ENCODE measurements around the gene PLPP7. TPM values are rescaled to one million over a fixed set of nuclear protein-coding genes. Genes with fewer than 3 reads are reported as not detected.
"Not testable (repeated sequence)": the region's sequence is repeated elsewhere in the genome, so short reads cannot be mapped to it uniquely, and the experiment has no call there.

PLPP7 gene
- total RNA-seq, 1 donor from 2014 or later, result 2.0 TPM

DNA sequence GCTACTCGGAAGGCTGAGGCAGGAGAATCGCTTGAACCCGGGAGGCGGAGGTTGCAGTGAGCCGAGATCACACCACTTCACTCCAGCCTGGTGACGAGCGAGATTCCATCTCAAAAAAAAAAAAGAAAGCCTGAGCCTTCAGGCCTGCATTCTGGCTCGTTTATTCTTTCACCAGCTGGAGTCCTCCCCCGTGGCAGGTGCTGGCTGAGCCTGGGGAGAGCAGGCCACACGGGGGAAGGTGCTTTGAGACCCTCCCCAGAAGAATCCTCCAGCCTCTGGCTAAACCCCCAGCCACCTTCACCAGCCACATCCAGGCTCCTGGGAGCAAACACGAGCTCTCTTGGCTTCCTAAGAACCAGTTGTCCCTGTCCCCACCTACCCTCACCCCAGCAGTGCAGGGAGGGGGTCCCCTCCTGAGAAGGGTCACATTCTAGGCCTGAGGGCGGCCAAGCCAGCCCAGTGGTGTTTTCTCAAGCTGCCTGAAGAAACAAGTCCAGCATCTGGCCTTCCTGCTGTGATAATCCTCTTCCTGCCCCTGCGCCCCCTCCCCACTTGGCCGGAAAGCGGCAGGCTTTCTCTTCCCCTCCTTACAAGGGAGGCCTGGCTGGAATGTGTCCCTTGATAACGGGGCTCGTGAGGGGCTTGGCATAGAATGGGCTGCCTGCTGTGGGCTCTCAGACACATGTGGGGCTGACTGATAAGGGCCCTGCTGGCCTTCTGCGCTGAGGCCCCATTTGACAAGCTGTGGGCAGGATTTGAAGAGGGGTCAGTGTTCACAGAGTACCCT is 41.5 kb downstream of the PLPP7 start:
- DNase-seq (ENCODE audit: low read depth in 2 of 2), result peak; percentile 19 to 24

DNA sequence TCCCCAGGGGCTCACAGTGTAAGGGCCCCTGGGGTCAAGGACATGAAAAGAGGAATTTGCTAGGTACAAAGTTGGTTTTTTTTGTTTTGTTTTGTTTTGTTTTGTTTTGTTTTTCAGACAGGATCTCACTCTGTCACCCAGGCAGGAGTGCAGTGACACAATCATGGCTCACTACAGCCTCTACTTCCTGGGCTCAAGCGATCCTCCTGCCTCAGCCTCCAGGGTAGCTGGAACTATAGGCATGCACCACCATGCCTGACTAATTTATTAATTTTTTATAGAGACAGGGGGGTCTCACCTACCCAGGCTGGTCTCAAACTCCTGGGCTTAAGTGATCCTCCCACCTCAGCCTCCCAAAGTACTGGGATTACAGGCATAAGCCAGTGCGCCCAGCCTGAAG is 42.5 kb downstream of the PLPP7 start:
- DNase-seq (ENCODE audit: low read depth in 2 of 2), result not testable (repeated sequence)

DNA sequence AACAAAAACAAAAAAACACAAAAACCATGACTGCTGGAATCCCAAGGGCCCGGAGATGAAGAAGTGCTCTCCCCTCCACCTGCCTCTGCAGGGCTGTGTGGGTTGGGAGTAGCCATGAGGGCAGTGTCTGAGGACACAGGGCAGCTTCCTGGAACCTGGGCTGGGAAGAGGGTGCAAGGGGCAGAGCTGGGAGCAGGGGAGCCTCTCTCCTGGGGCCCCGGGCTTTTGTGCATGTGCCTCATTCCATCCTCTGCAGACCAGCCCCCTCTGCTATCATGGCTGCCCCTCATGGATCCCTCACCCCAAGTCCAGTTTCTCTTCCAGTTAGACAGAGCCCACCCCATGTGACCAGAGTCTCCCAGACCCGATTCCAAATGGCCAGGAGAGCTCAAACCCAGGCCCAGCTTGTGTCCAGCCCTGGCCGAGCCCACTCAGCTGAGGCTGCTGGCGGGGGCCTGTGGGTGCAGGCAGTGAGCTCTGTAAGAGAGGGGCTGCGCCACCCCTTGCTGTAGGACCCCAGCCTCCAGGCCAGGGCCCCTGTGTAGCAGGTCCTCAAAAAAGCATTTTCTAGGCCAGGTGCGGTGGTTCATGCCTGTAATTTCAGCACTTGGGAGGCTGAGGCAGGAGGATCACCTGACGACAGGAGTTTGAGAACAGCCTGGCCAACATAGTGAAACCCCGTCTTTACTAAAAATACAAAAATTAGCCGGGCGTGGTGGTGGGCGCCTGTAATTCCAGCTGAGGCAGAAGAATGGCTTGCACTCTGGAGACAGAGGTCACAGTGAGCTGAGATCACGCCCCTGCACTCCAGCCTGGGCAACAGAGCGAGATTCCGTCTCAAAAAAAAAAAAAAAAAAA is 44.5 kb downstream of the PLPP7 start:
- no peak for DNase-seq (ENCODE audit: low read depth in 2 of 2)

DNA sequence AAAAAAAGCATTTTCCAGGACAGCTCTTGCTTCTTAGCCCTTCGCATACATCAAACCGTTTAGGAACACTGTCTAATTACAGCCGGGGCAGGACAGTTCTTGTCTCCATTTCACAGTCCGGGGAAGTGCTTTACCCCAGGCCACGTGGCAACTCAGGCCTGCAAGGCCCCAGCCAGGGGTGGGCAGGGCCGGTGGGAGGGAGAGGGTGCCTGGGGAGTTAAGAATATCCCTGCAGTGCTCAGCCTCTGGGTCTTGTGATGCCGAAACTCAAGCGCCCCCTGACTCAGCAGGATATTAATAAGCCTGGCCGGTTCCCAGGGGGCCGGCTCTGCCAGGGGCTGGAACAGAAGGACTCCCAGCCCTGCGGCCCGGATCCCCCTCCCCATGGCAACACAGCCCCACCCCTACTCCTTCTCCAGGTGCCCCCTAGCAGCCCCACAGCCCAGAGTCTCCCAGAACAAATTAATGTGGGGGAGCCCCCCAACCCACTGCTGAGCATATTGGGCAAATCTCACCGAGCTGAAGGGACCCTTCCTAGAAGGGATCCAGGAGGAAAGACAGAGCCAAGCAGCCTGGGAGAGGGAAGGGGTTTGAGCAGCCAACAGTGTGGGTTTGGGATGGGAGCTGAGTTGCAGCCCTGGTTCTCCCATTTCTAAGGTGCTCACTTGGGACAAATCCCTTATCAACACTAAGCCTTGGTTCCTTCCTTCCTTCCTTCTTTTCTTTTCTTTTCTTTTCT is 45.3 kb downstream of the PLPP7 start:
- no peak for DNase-seq (ENCODE audit: low read depth in 2 of 2)

DNA sequence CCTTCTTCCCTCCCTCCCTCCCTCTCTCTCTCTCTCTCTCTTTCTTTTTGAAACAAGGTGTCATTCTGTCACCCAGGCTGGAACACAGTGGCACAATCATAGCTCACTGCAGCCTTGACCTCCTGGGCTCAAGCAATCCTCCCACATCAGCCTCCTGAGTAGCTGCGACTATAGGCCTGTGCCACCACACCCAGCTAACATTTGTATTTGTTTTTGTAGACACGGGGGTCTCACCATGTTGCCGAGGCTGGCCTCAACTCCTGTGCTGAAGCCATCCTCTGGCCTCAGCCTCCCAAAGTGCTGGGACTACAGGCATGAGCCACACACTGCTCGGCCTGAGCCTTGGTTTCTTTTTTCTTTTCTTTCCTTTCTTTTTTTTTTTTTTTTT is 45.8 kb downstream of the PLPP7 start:
- no peak for DNase-seq (ENCODE audit: low read depth in 2 of 2)

DNA sequence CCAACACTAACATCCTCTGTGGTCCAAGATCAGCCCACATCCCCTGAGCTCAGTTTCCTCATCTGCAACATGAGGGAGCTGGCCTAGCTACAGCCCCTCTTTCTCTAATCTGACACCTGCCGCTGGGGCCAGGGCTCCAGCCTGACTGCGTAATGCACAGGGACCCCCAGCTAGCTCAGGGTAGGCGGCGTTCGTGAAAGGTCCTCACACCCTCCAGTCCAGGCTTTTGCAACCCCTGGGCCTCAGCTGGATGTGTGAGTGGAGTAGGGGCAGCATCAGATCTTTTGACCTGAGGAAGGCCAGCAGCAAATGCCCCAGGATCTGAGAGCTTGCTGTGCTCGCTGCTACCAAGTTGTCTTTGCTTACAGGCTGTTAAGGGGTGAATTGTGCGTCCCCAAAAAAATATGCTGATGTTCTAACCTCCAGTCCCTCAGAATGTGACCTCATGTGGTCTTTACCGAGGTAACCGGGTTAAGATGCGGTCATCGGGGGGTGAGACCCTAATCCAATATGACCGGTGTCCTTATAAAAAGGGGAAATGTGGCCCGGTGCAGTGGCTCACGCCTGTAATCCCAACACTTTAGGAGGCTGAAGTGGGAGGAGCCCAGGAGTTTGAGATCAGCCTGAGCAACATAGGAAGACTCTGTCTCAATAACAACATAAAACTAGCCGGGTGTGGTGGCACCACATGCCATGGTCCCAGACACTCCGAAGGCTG is 47.8 kb downstream of the PLPP7 start:
- no peak for DNase-seq (ENCODE audit: low read depth in 2 of 2)

DNA sequence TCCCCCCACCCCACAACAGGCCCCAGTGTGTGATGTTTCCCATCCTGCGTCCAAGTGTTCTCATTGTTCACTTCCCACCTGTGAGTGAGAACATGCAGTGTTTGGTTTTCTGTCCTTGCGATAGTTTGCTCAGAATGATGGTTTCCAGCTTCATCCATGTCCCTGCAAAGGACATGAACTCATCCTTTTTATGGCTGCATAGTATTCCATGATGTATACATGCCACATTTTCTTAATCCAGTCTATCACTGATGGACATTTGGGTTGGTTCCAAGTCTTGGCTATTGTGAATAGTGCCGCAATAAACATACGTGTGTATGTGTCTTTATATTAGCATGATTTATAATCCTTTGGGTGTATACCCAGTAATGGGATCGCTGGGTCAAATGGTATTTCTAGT is 49.7 kb downstream of the PLPP7 start:
- not testable (repeated sequence) for DNase-seq (ENCODE audit: low read depth in 2 of 2)

DNA sequence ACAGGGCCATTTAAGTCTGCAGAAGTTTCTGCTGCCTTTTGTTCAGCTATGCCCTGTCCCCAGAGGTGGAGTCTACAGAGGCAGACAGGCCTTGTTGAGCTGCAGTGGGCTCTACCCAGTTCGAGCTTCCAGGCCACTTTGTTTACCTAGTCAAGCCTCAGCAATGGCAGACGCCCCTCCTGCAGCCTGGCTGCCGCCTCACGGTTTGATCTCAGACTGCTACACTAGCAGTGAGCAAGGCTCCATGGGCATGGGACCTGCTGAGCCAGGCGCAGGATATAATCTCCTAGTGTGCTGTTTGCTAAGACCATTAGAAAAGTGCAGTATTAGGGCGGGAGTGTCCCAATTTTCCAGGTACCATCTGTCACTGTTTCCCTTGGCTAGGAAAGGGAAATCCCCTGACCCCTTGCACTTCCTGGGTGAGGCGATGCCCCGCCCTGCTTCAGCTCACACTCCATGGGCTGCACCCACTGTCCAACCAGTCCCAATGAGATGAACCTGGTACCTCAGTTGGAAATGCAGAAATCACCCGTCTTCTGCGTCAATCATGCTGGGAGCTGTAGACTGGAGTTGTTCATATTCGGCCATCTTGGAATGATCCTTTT is 55.5 kb downstream of the PLPP7 start:
- DNase-seq (ENCODE audit: low read depth in 2 of 2), result not testable (repeated sequence)

DNA sequence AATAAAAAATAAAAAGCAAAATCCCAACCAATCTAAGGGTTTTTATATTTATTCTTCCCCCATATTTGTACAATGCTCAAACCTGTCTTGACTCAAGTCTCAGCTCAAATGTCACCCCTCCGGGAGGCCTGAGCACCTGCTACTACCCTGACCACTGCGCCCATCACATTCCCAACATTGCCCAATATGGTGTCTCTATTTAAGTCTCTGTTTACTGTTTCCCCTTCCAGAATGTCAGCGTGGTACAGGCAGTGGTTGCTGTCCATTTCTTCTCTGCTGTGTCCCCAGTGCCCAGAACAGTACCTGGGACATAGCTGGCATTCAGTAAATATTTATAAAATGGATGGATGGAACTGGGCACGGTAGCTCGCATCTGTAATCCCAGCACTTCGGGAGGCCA is 57.0 kb downstream of the PLPP7 start:
- DNase-seq (ENCODE audit: low read depth in 2 of 2), result no peak

DNA sequence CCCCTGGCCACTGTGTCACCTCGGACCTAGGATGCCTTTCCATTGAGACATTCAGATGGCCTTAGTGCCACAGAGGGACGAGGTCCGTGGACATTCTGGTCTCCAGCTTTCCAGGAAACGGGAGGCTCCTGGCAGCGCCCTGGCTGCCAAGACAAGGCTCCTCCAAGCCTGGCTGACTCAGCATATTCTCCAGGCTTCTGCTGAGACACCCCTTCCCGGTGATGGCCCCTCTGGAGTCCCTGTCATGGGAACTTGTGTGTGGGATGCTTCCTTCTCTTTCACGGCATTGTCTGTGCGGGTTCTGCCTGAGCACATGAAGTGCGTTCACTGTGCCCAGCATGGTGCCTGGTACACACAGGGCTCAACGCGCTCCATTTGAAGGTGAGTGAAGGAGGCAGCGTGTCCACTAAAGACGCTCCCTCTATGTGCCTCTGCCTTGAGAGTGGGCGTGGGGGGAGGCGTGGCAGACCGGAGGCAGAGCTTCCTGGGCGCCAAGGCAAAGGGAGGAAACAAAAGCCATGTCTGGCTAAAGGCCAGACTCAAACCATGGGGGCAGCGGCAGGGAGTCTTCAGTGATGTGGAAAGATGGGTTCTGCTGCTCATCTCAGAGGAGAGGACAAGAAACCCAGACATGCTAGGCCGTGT is 58.0 kb downstream of the PLPP7 start:
- DNase-seq (ENCODE audit: low read depth in 2 of 2), result no peak

DNA sequence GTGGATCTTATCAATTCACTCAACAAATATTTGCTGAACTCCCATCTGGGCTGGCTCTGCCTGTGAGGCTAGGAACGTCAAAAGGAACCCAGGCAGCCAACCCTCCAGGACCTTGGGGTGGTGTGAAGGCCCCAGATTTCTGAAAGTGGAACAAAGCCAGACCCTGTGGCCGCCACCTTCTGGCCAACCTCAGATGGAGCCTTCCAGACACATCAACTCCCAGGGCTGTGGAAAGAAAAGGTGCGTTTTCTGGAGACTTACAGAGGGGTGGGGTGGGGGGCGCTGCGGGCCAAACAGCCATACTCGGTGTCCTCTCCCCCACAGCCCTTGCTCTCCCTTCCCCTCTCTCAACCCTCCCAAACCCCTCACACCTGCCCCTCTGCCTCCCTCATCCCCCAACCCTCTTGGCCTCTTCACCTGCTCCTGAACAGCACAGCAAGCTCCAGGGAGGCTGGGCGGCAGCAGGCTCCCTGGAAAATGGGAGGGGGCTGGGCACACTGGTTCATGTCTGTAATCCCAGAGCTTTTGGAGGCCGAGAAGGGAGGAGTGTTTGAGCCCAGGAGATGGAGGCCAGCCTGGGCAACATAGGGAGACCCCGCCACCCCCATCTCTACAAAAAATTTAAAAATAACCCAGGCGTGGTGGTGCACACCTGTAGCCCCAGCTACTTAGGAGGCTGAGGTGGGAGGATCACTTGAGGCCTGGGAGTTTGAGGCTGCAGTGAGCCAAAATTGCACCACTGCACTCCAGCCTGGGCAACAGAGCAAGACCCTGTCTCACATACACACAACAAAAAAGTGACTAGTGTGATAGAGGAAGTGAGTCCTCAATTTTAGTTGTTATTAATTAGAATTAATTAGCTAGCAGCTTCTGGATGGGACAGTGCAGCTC is 59.4 kb downstream of the PLPP7 start:
- no peak for DNase-seq (ENCODE audit: low read depth in 2 of 2)

DNA sequence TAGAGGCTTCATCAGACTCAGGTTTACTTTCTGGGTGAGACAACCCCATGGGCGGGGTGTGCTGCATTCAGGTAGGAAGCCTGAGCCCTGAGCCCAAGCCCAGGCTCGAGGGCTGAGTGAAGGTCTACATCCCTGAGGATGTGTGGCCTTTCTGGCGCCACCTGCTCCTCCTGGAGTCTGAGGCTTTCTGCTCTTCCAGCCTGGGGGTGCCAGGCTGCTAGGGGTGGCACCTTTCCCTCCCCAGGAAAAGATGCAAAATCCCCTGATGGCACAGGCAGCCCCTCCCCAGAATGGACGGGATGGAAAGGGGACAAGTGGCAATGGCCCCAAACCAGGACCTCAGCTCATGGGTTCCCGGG is 60.0 kb downstream of the PLPP7 start:
- no peak for DNase-seq (ENCODE audit: low read depth in 2 of 2)

DNA sequence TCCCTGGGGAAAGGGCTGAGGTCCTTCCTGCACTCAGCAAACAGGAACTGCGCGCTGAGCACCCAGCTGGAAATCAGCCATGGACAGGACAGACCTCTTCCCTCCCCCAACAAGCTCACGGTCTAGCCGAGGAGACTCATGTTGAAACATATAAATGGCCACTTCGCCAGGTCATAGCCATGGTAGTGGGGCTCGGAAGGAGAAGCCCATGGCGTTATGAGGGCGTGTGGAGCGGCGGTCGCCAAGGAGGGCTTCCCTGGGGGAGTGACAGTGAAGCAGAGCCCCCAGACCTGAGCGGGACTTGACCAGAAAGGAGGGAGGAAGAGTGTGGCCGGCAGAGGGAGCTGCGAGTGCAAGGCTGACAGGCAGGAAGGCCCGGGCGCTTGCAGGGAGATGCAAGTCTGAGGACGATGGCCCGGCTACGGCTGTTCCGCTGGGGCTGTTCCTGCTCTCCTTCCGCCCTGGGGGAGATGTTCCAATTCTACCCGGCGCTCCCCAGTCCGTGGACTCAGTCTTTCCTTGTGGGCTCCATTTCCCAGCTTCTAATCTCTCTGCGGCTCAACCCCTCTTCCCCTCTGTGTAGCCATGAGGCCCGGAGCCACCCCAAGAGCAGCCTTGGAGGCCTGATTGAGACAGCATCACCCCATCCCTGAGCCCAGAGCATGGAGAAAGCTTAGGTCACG is 60.5 kb downstream of the PLPP7 start:
- DNase-seq (ENCODE audit: low read depth in 2 of 2), result peak; percentile 84 to 91

DNA sequence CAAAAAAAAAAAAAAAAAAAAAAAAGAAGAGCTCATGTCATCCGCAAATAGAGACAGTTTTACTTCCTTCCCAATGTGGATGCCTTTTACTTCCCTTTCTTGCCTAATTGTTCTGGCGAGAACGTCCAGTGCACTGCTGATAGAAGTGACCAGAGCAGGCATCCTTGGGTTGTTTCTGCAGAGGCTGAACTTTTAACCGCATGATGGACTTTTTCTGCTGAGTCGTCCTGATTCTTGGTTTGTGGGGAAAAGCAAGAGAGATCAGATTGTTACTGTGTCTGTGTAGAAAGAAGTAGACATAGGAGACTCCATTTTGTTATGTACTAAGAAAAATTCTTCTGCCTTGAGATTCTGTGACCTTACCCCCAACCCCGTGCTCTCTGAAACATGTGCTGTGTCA is 67.0 kb downstream of the PLPP7 start:
- DNase-seq (ENCODE audit: low read depth in 2 of 2), result not testable (repeated sequence)

DNA sequence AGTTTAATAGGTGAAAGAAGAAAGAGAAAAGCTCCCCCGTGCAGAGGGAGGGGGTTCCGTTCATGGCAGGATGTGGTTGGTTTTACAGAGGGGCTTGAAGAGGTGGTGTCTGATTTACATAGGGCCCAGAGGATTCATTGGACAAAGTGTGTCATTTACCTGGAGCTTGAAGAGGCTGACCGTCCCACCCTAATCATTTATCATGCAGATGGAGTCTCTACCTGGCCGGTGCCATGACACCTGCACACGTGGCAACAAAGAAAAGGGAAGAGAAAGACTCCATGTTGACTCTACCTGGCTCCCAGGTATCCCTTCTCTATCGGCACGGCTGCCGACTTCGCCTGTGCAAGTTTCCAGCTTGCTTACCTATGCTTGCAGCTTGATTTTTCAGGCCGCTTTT is 69.0 kb downstream of the PLPP7 start:
- no peak for DNase-seq (ENCODE audit: low read depth in 2 of 2)
